GM12891 (cell line): Measurements from ENCODE around the gene LBHD1.

Experiments used
- PAX5 ChIP-seq: IDR thresholded peaks from 2 replicates; pipeline ENCODE4 v1.6.1; 2011; ENCODE audit warnings: low read length, moderate library complexity, mild to moderate bottlenecking; ENCODE audit not compliant: insufficient read depth, severe bottlenecking
- POLR2A ChIP-seq: IDR thresholded peaks from 2 replicates; pipeline ENCODE4 v1.6.1; 2011; ENCODE audit warnings: low read depth, low read length, control low read depth
- POLR2AphosphoS5 ChIP-seq: IDR thresholded peaks from 2 replicates; pipeline ENCODE4 v1.6.1; 2011; ENCODE audit warnings: low read depth, low read length, control low read depth
- POU2F2 ChIP-seq: IDR thresholded peaks from 2 replicates; pipeline ENCODE4 v1.6.1; 2011; ENCODE audit warnings: low read depth, mild to moderate bottlenecking, control low read depth, low read length, moderate library complexity
- SPI1 ChIP-seq: IDR thresholded peaks from 2 replicates; pipeline ENCODE4 v1.6.1; 2011; ENCODE audit warnings: low read depth, low read length, control low read depth
- TAF1 ChIP-seq: IDR thresholded peaks from 2 replicates; pipeline ENCODE4 v1.6.1; 2011; ENCODE audit warnings: low read depth, low read length, control low read depth

GRCh38 chr11:62666259-62666926 lies 5.7 kb downstream of the LBHD1 start:
- TF ChIP-seq POLR2A (peak; percentile 20; the same call in 1 of the 2 replicates), POLR2AphosphoS5 (peak; percentile 49; the same call in 1 of the 2 replicates), TAF1 (no peak), PAX5 (no peak), POU2F2 (no peak), SPI1 (no peak)
